Medulla oblongata (tissue), 1 donor: ENCODE results near the gene HGD.
"Not testable (repeated sequence)": the region's sequence is repeated elsewhere in the genome, so short reads cannot be mapped to it uniquely, and the experiment has no call there.

Experiments
- DNase-seq: peaks from one replicate; pipeline ENCODE4 v3.0.0-alpha.2; 2015; ENCODE audit errors: extremely low spot score

Gene HGD

GRCh38 chr3:120640231-120640630 lies 41.8 kb downstream of the HGD start:
- DNase-seq = no peak

DNA sequence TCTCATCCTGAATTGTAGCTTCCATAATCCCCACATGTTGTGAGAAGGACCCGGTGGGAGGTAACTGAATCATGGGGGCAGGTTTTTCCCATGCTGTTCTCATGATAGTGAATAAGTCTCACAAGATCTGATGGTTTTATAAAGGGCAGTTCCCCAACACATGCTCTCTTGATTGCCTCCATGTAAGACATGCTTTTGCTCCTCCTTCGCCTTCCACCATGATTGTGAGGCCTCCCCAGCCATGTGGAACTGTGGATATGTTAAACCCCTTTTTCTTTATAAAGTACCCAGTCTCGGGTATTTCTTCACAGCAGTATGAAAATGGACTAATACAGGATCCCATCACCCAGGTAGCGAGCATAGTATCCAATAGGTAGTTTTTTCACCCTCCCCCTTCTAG lies 43.2 kb downstream of the HGD start:
- DNase-seq = not testable (repeated sequence)

- DNase-seq = peak; percentile 3
Measured at GRCh38 chr3:120637851-120638559, 44.0 kb downstream of the HGD start.

DNA sequence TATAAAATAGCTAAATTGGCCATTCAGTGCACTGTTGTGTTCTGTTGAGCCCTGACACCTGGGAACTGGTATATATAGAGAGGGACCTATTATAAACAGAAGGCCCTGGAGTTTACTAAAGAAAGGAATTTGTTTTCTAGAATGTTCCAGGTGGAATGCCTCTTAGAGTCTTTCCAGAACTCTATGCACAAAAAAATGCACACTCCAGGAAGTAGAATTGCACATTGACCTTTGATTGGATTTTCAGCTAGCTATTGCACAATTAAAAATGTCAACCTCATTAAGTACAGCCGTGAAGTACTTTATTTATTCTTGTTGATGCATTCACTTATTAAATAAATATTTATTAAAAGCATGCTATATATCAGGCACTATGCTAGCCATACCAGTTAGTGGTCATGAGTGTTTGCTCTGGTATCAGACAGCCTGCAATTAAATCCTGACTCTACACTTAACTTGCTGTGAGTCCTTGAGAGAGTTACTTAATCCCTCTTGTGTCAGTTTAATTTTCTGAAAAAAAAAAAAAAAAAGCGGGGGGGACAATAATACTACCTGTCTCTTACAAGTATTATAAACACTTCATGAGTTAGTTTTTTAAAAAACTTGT lies 45.1 kb downstream of the HGD start:
- DNase-seq = no peak

GRCh38 chr3:120634539-120634938 lies 47.5 kb downstream of the HGD start:
- no peak for DNase-seq

DNA sequence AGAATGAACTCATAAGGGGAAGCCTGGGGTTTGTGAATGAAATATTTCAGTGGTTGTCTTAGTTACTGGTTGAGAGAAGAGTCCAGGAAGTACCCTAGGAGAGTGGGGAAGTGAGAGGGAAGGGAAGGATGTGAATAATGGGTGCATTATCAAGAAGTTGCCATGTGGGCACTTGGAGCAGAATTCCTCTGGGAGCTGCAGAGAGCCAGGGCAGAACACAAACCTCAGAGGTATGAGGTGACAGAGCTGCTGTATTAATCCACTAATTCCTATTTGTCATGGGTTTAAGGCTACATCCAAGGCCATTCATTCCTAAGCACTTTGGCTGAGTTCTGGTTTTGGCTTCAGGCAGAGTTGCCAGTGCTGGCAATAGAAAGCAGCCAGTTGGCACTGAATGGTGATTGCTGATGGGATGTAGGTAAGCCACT lies 56.9 kb downstream of the HGD start:
- DNase-seq = no peak

DNA sequence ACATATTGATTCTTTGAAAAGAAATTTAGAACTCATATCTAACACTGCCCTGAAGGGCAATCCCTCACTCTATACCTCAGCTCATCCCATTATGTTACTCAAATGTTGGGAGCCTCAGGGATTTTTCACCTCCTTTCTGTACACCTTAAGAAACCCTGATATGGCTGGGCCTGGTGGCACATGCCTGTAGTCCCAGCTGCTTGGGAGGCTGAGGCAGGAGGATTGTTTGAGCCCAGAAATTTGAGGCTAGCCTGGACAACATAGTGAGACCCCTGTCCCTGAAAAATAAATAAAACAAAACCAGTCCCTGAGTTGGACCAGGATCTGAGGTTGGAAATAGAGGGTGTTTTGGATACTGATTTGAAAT lies 58.3 kb downstream of the HGD start:
- DNase-seq = no peak

- no peak for DNase-seq
Measured at GRCh38 chr3:120622870-120623726, 58.9 kb downstream of the HGD start.

GRCh38 chr3:120622457-120622856 lies 59.6 kb downstream of the HGD start:
- no peak for DNase-seq

DNA sequence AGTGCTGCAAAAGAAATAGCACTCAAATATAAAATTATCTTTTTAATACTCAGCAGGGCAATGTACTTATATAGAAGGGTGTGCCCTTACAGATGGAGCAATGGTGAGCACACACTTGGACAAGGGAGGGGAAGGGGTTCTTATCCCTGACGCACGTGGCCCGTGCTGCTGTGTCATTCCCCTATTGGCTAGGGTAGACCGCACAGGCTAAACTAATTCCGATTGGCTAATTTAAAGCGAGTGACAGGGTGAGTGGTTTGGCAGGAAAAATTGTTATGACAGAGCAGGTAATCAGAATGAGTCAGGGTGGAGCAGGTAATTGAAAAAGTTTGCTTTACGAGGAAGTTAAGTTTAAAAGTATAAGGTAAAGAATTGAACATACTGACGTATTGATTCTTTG lies 65.3 kb downstream of the HGD start:
- not testable (repeated sequence) for DNase-seq

GRCh38 chr3:120615847-120616609 lies 66.0 kb downstream of the HGD start:
- DNase-seq = peak; percentile 60

DNA sequence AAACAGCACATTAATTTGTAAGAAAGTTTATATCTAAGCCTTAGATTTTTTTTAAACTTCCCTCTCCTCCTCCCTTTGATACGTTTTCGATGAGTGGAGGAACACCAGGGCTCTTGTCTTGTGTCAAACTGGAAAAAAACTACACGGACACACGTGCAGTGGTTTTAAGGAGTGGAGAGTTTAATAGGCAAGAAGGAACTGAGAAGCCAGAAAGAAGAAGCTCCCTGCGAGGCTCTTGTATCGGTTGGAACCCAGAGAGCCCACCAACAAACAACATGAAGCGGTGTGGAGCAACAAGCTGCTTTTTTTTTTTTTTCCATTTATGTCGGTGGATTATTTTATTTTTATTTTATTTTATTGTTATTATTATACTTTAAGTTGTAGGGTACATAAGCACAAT lies 67.3 kb downstream of the HGD start:
- DNase-seq = peak; percentile 38

- DNase-seq = no peak
Measured at GRCh38 chr3:120608506-120608905, 73.5 kb downstream of the HGD start.

GRCh38 chr3:120604784-120605183 lies 77.3 kb downstream of the HGD start:
- DNase-seq = no peak

DNA sequence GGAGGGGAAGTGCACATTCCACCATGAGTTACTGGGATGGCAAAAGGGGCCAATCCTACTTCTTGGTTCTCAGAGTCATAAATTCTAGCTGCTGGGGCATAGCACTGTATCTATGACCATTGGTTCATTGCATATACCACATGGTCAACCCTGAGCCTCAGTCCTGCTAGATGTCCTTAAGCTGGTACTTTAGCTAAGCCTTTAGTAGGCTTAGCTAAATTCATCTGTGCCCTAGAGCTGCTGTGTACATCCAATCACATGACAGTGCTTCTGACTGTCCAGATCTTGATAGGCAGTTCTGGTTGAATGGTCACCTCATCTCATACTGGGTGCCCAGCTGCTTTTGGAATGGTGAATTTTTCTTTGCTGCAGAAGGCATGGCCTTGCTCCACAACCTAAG lies 77.7 kb downstream of the HGD start:
- no peak for DNase-seq

DNA sequence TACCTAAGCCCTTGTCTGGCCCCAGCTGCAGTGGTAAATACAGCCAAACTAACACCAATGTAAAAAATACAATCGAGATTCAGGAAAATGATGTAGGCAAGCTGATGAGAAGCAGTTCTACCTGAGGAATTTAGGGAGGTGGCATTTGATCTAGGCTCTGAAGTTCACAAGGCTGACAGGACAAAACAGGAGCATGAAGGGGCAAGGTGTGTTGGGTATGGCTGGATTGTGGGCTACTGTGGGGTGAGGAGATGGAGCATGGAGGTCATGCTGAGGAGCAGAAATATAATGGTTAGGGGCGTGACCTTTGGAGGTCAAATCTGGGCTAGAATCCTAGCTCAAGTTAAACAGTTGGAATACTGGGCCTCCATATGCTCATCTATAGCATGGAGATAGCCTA lies 79.4 kb downstream of the HGD start:
- no peak for DNase-seq

DNA sequence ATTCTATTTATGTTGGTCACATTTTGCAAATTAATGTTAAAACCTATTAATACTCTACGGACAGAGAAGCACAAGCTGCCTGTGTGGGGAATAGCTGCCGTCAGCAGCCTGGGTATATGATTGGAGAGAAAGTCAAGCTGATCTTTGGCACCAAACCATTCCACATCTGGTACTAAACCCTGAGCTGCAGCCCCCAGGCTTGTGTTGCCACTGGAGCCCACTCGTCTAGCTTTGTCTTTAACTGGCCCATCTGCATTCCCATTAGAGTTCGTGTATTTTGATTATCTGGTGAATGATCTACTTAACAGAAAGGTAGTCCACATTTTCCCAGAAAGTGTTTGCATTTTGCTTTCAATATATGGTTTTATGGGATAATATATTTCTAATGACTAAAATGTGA lies 80.5 kb downstream of the HGD start:
- DNase-seq = no peak

GRCh38 chr3:120599211-120599610 lies 82.8 kb downstream of the HGD start:
- DNase-seq = no peak

DNA sequence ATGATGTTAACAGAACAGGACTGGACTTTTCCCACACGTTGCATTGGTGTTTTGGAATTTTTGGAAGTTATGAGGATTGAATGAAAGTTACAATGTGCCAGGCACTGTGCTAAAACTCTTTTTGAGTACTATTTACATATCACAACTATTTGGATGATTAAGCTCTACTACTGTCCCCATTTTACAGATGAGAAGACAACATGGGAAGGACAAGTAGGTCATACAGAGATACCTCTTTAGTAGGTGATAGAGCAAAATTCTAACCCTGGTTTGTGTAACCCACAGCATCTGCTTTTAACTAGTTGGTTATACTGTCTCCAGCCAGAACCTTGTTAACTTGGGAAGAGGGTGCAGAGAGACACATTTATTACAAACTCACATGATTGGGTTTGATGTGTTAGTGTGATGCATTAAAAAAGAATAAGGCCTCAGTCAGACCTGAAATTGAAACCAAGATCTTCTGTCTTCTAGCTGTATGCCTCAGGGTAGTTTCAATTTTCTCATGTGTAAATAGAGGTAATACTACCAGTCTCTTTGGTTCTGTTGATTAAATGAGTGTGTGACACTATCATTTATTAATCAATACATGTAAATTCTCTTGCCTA lies 84.5 kb downstream of the HGD start:
- DNase-seq = no peak

DNA sequence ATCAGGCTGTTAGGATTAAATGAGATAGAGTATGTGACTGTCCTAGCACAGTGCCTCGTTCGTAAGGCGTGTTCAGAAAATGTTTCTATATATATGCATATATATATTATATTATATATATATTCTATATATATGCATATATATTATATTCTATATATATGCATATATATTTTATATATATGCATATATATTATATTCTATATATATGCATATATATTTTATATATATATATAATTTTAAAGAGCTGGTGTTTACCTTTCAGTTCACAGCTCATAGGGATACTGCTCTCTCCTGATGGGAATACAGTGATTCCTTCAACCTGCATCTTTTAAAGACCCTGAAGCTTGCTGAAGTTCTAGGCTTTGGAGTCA lies 85.2 kb downstream of the HGD start:
- no peak for DNase-seq

GRCh38 chr3:120596116-120596852 lies 85.8 kb downstream of the HGD start, which contains the start of gene NDUFB4:
Gene NDUFB4, plus strand, starts transcription at chr3:120596336. Its CDS starts 24 bp downstream, at chr3:120596360.
- DNase-seq = peak; percentile 99
